DND-41 (cell line): ENCODE data around the gene AK5.

ENCODE experiments used
- ATAC-seq: fragments of 200-7000 bp; cut with Tn5 transposase; 3 replicates; pipeline ENCODE4 v1.9.1; 2021; ENCODE audit warnings: low read depth; ENCODE audit not compliant: insufficient read depth
- DNase-seq: peaks from one replicate; pipeline ENCODE4 v3.0.0-alpha.2; 2020
- H2AFZ ChIP-seq: 2 replicates; pipeline ENCODE4 v1.6.0; 2012; ENCODE audit warnings: low read depth, low read length
- H3K27ac ChIP-seq: 2 replicates; pipeline ENCODE4 v1.5.1; 2012; ENCODE audit warnings: low read length, inconsistent platforms
- H3K27me3 ChIP-seq: fragments of 200-600 bp; sonication (generic); 2 replicates; pipeline ENCODE4 v1.6.0; 2012; ENCODE audit warnings: low read length, mild to moderate bottlenecking, inconsistent platforms; ENCODE audit not compliant: insufficient read depth, poor library complexity
- H3K36me3 ChIP-seq: 2 replicates; pipeline ENCODE4 v1.5.1; 2012; ENCODE audit warnings: low read length, inconsistent platforms; ENCODE audit not compliant: insufficient read depth
- H3K4me1 ChIP-seq: 2 replicates; pipeline ENCODE4 v1.5.1; 2012; ENCODE audit warnings: mild to moderate bottlenecking, low read length; ENCODE audit not compliant: insufficient read depth
- H3K4me2 ChIP-seq: 2 replicates; pipeline ENCODE4 v1.6.0; 2012; ENCODE audit warnings: mild to moderate bottlenecking, moderate library complexity, low read length, inconsistent platforms; ENCODE audit not compliant: insufficient read depth
- H3K4me3 ChIP-seq, 2 experiments: fragments of 200-600 bp in 1 of 2; shearing (Covaris generic) in 1 of 2; 2 replicates each; pipeline ENCODE4 v1.5.1; 2012 to 2016; ENCODE audit warnings: inconsistent platforms in 2 of 2, low read length in 2 of 2, mild to moderate bottlenecking in 2 of 2, low read depth in 1 of 2, moderate library complexity in 1 of 2
- H3K79me2 ChIP-seq: 2 replicates; pipeline ENCODE4 v1.6.0; 2012; ENCODE audit warnings: low read length, inconsistent platforms; ENCODE audit not compliant: insufficient read depth
- H3K9ac ChIP-seq: 2 replicates; pipeline ENCODE4 v1.6.0; 2012; ENCODE audit warnings: low read depth, mild to moderate bottlenecking, inconsistent platforms, low read length, moderate library complexity
- H3K9me3 ChIP-seq: 2 replicates; pipeline ENCODE4 v1.5.1; 2012; ENCODE audit warnings: low read length, moderate library complexity, mild to moderate bottlenecking, inconsistent platforms; ENCODE audit not compliant: insufficient read depth, severe bottlenecking
- H4K20me1 ChIP-seq: 2 replicates; pipeline ENCODE4 v1.6.0; 2012; ENCODE audit warnings: low read length; ENCODE audit not compliant: insufficient read depth
- EZH2 ChIP-seq: IDR thresholded peaks from 3 replicates; pipeline ENCODE4 v1.6.1; 2012; ENCODE audit warnings: borderline replicate concordance, low read depth, mild to moderate bottlenecking, moderate library complexity, low read length, inconsistent platforms; ENCODE audit not compliant: severe bottlenecking
- TF ChIP-seq, protein P1 (sequence below): IDR thresholded peaks from 2 replicates; pipeline ENCODE4 v1.5.1; 2012; ENCODE audit warnings: borderline replicate concordance, low read length, moderate library complexity, mild to moderate bottlenecking; ENCODE audit not compliant: poor library complexity, severe bottlenecking; ENCODE audit errors: extremely low read depth

The AK5 gene

DNA sequence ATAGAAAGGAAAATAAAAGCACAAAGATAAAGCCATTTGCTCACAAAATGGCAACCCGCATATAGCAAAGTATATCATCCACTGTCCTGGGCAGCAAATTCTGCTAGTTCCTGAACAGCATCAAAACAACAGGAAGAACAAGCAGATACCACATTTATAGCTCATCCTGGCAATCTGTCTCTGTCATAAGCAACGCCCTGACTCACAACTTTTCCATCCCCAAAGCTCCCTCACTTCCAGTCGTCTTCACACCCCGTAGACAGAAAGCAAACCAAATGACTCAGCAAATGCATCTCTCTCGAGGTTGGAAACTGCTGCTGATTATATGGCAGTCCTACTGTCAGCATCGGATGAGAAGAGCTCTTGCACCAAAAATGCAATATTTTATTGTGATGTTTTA is 65.8 kb downstream of the AK5 start:
- H3K4me2 ChIP-seq: no peak overlapping the region
- no peak for DNase-seq
- peaks cover 3% of the 10 kb centered on the region for H3K27me3 ChIP-seq
- H3K36me3 ChIP-seq: no peaks in the 10 kb centered on the region
- no peaks in the 10 kb centered on the region for H3K4me1 ChIP-seq
- no peak overlapping the region for H2AFZ ChIP-seq
- no peak overlapping the region for H3K4me3 ChIP-seq
- H3K9me3 ChIP-seq: no peaks in the 10 kb centered on the region
- H3K27ac ChIP-seq: no peak overlapping the region
- TF ChIP-seq EZH2: no peak
- TF ChIP-seq, protein P1, sequence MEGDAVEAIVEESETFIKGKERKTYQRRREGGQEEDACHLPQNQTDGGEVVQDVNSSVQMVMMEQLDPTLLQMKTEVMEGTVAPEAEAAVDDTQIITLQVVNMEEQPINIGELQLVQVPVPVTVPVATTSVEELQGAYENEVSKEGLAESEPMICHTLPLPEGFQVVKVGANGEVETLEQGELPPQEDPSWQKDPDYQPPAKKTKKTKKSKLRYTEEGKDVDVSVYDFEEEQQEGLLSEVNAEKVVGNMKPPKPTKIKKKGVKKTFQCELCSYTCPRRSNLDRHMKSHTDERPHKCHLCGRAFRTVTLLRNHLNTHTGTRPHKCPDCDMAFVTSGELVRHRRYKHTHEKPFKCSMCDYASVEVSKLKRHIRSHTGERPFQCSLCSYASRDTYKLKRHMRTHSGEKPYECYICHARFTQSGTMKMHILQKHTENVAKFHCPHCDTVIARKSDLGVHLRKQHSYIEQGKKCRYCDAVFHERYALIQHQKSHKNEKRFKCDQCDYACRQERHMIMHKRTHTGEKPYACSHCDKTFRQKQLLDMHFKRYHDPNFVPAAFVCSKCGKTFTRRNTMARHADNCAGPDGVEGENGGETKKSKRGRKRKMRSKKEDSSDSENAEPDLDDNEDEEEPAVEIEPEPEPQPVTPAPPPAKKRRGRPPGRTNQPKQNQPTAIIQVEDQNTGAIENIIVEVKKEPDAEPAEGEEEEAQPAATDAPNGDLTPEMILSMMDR: no peak
- no peaks in the 10 kb centered on the region for H3K79me2 ChIP-seq
- no peak overlapping the region for H3K9ac ChIP-seq
- no peak for ATAC-seq
- no peaks in the 10 kb centered on the region for H4K20me1 ChIP-seq

DNA sequence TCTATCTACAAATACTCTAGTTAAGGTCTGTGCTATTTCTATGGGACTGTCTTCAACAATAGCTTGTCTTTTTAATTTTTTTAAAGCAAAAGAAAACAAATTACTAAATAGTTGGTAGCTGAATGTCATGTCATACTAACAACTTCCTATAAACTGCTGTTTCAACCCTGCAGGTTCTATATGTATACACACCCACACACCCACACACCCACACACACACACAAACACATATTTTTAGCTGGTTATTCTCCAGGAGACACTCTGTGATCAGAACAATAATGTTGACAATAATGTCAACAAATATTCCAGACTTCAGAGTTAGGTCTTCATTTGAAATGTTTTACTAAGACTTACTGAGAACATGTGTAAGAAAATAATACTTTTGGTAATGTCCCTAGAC is 66.7 kb downstream of the AK5 start:
- no peak for DNase-seq
- Histone ChIP-seq H3K79me2 (no peaks in the 10 kb centered on the region), H4K20me1 (no peaks in the 10 kb centered on the region), H3K9me3 (no peaks in the 10 kb centered on the region), H3K9ac (no peak overlapping the region), H2AFZ (no peak overlapping the region), H3K4me2 (no peak overlapping the region), H3K36me3 (no peaks in the 10 kb centered on the region), H3K4me1 (no peaks in the 10 kb centered on the region), H3K27me3 (peaks cover 3% of the 10 kb centered on the region), H3K27ac (no peak overlapping the region), H3K4me3 (no peak overlapping the region)
- TF ChIP-seq, protein P1: no peak
- no peak for TF ChIP-seq EZH2
- ATAC-seq: no peak

DNA sequence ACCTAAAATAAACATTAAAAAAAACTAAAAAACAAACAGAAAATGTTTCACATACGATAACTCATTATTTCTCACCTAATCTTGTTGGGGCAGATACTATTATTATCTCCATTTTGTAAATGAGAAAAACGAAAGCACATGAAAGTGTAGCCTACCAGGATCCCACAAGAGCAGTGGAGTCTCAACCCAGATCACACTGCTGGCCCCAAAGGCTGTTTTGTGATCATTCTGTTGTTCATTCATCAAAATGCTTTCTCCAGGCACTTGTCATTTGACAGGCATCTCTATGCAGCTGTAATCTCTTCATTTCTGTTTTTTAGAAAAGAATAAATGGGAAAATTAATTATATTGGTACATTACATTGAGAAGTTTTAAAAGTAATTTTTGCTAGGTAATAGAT is 67.5 kb downstream of the AK5 start:
- Histone ChIP-seq H3K4me3 (no peak overlapping the region), H3K79me2 (no peaks in the 10 kb centered on the region), H3K4me2 (no peak overlapping the region), H3K9me3 (no peaks in the 10 kb centered on the region), H3K36me3 (no peaks in the 10 kb centered on the region), H3K27ac (no peak overlapping the region), H4K20me1 (no peaks in the 10 kb centered on the region), H3K27me3 (peaks cover 3% of the 10 kb centered on the region), H2AFZ (no peak overlapping the region), H3K9ac (no peak overlapping the region), H3K4me1 (no peaks in the 10 kb centered on the region)
- TF ChIP-seq, protein P1: no peak
- TF ChIP-seq EZH2: no peak
- no peak for ATAC-seq
- no peak for DNase-seq

DNA sequence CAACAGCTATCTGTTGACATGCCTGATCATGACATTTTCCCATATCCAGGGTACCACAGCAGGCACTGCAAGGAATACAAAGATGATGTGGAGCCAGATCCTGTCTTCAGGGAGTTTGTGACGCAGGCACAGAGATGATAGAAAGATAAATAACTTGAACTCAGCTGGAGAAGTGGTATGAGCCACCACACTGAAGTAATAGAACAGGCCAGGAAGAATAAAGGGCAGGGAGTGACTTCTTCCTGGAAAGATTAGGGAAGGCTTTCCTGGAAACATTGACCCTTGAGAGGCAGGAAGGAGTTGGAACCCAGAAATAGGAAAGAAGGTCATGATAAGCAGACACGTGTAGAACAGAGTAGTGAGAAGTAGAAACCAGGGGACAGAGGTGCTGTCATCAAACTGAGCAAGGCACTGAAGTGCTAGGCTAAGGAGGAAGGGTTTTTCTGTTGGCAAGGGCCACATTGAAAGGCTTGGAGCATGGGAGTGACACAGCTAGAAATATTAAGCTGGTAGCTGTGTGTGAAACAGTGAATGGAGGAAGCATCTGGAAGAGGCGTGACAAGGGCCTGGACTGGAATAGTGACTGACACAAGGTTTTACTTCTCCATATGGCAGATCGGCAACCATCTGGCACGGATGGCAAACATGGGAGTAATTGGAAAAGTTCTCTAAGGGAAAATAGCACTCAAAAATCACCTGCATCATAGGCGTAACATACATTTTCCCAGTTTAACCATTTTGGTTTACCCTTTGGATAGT is 68.4 kb downstream of the AK5 start:
- no peaks in the 10 kb centered on the region for H3K79me2 ChIP-seq
- H3K4me1 ChIP-seq: no peaks in the 10 kb centered on the region
- no peak overlapping the region for H3K9ac ChIP-seq
- DNase-seq (no peak), ATAC-seq (no peak)
- no peak overlapping the region for H3K4me3 ChIP-seq
- no peak overlapping the region for H2AFZ ChIP-seq
- no peak overlapping the region for H3K4me2 ChIP-seq
- no peaks in the 10 kb centered on the region for H4K20me1 ChIP-seq
- TF ChIP-seq, protein P1: no peak
- no peak for TF ChIP-seq EZH2
- no peaks in the 10 kb centered on the region for H3K9me3 ChIP-seq
- H3K36me3 ChIP-seq: no peaks in the 10 kb centered on the region
- peaks cover 3% of the 10 kb centered on the region for H3K27me3 ChIP-seq
- no peak overlapping the region for H3K27ac ChIP-seq
